BJ (cell line): ENCODE results near the gene NLRP11. TPM values are rescaled to one million over a fixed set of nuclear protein-coding genes. Genes with fewer than 3 reads are reported as not detected.

Experiments
- CTCF ChIA-PET: fragments of 350-600 bp; formaldehyde crosslinking; extraction: SDS; loops from one replicate; lab custom pipeline; 2021; ENCODE audit warnings: antibody characterized with exemption, inconsistent platforms; lab: Yijun Ruan, JAX
- POLR2A ChIA-PET: fragments of 300-600 bp; sonication (Branson Sonifier 250); formaldehyde crosslinking; extraction: SDS; loops from one replicate; lab custom pipeline; 2021; ENCODE audit warnings: antibody characterized with exemption; lab: Charles Lee
- DNase-seq: peaks from one replicate; pipeline ENCODE4 v3.0.0-alpha.2; 2011; ENCODE audit warnings: low read depth
- H3K27me3 ChIP-seq: 2 replicates; pipeline ENCODE4 v1.6.0; 2011; ENCODE audit warnings: low read length; ENCODE audit not compliant: control insufficient read depth, insufficient read depth
- H3K36me3 ChIP-seq: 2 replicates; pipeline ENCODE4 v1.5.1; 2011; ENCODE audit warnings: low read length; ENCODE audit not compliant: control insufficient read depth, insufficient read depth
- H3K4me3 ChIP-seq: 2 replicates; pipeline ENCODE4 v1.5.1; 2011; ENCODE audit warnings: low read depth, mild to moderate bottlenecking, control low read depth, low read length
- polyA plus RNA-seq: library from polyadenylated mRNA; depleted of rRNA; stranded (reverse); fragments of >200 nt; gene quantifications from 2 replicates; pipeline ENCODE4 v1.2.3, GENCODE V29; 2011
- TF ChIP-seq, protein P1 (sequence below): IDR thresholded peaks from 2 replicates; pipeline ENCODE4 v1.5.1; 2011; ENCODE audit warnings: low read depth, mild to moderate bottlenecking, control low read depth, inconsistent platforms, low read length, moderate library complexity; ENCODE audit not compliant: insufficient read depth

Gene NLRP11
- polyA plus RNA-seq, 1 experiment: not detected

DNA sequence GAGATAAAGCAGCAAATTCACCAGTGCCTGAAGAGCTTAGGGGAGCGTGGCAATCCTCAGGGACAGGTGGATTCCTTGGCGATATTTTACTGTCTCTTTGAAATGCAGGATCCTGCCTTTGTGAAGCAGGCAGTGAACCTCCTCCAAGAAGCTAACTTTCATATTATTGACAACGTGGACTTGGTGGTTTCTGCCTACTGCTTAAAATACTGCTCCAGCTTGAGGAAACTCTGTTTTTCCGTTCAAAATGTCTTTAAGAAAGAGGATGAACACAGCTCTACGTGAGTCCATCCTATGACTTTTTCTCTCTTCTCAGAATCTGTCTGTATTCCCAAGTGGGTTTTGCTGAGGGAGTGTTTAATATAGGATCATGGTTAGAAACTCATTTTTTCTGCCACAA, 27.2 kb upstream of the NLRP11 start:
- CTCF ChIA-PET: interaction anchor here (0.5 to 1.4 kb wide), 2 partner anchors 9 to 634 kb away, joined by 3 read pairs; no protein-coding TSS in a partner anchor
- no peak for DNase-seq

GRCh38 chr19:55858401-55858800, 26.6 kb upstream of the NLRP11 start:
- CTCF ChIA-PET: interaction anchor here (0.5 to 1.4 kb wide), 3 partner anchors 9 to 1182 kb away, joined by 3 to 4 read pairs (median 3); no protein-coding TSS in a partner anchor
- no peaks in the 10 kb centered on the region for H3K27me3 ChIP-seq

More for the DNA sequence above, 27.2 kb upstream of the NLRP11 start:
- TF ChIP-seq, protein P1, sequence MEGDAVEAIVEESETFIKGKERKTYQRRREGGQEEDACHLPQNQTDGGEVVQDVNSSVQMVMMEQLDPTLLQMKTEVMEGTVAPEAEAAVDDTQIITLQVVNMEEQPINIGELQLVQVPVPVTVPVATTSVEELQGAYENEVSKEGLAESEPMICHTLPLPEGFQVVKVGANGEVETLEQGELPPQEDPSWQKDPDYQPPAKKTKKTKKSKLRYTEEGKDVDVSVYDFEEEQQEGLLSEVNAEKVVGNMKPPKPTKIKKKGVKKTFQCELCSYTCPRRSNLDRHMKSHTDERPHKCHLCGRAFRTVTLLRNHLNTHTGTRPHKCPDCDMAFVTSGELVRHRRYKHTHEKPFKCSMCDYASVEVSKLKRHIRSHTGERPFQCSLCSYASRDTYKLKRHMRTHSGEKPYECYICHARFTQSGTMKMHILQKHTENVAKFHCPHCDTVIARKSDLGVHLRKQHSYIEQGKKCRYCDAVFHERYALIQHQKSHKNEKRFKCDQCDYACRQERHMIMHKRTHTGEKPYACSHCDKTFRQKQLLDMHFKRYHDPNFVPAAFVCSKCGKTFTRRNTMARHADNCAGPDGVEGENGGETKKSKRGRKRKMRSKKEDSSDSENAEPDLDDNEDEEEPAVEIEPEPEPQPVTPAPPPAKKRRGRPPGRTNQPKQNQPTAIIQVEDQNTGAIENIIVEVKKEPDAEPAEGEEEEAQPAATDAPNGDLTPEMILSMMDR: no peak
- no peaks in the 10 kb centered on the region for H3K36me3 ChIP-seq
- no peaks in the 10 kb centered on the region for H3K27me3 ChIP-seq
- POLR2A ChIA-PET: no interaction called here
- no peak overlapping the region for H3K4me3 ChIP-seq

GRCh38 chr19:55857974-55858373, 26.2 kb upstream of the NLRP11 start:
- POLR2A ChIA-PET: no interaction called here
- no peak for DNase-seq

More at GRCh38 chr19:55858401-55858800, 26.6 kb upstream of the NLRP11 start:
- no peak for DNase-seq
- POLR2A ChIA-PET: no interaction called here
- no peak overlapping the region for H3K4me3 ChIP-seq
- no peaks in the 10 kb centered on the region for H3K36me3 ChIP-seq
- TF ChIP-seq, protein P1: no peak

DNA sequence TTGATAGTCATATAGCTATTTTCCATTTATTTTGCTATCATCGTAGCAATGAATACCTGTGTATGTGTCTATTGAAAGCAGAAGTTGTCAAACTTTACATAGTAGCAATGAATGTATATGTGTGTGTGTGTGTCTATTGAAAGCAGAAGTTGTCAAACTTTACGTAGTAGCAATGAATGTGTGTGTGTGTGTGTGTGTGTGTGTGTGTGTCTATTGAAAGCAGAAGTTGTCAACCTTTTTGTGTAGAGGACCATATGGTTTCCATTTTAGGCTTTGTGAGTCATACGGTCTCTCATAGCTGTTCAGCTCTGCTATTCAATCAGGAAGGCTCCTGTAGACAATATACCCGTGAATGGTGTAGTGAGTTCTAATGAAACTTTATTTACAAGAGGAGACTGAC, 25.4 kb upstream of the NLRP11 start:
- Histone ChIP-seq H3K4me3 (no peak overlapping the region), H3K27me3 (no peaks in the 10 kb centered on the region), H3K36me3 (no peaks in the 10 kb centered on the region)
- ChIA-PET CTCF (no interaction called here), POLR2A (no interaction called here)
- no peak for DNase-seq
- TF ChIP-seq, protein P1: no peak

More at GRCh38 chr19:55857974-55858373, 26.2 kb upstream of the NLRP11 start:
- Histone ChIP-seq H3K27me3 (no peaks in the 10 kb centered on the region), H3K36me3 (no peaks in the 10 kb centered on the region), H3K4me3 (no peak overlapping the region)
- CTCF ChIA-PET: interaction anchor here (0.5 to 1.4 kb wide), 2 partner anchors 8 to 1182 kb away, joined by 3 to 4 read pairs; no protein-coding TSS in a partner anchor
- TF ChIP-seq, protein P1: no peak

GRCh38 chr19:55855160-55855559, 23.4 kb upstream of the NLRP11 start:
- Histone ChIP-seq H3K4me3 (no peak overlapping the region), H3K27me3 (no peaks in the 10 kb centered on the region), H3K36me3 (no peaks in the 10 kb centered on the region)
- POLR2A ChIA-PET: no interaction called here
- CTCF ChIA-PET: no interaction called here
- TF ChIP-seq, protein P1: no peak
- no peak for DNase-seq
